Raji (cell line): ENCODE measurements around the gene TUBGCP4.

Experiments
- POLR2A ChIP-seq: IDR thresholded peaks from 2 replicates; pipeline ENCODE4 v1.6.1; 2011; ENCODE audit warnings: low read depth, low read length, control low read depth; ENCODE audit not compliant: insufficient read depth

TUBGCP4 gene

GRCh38 chr15:43376017-43376705 lies 5.3 kb downstream of the TUBGCP4 start:
- no peak for TF ChIP-seq POLR2A

- no peak for TF ChIP-seq POLR2A
Observed at GRCh38 chr15:43378601-43379000, 7.7 kb downstream of the TUBGCP4 start.

GRCh38 chr15:43382310-43382709 lies 11.4 kb downstream of the TUBGCP4 start:
- no peak for TF ChIP-seq POLR2A

DNA sequence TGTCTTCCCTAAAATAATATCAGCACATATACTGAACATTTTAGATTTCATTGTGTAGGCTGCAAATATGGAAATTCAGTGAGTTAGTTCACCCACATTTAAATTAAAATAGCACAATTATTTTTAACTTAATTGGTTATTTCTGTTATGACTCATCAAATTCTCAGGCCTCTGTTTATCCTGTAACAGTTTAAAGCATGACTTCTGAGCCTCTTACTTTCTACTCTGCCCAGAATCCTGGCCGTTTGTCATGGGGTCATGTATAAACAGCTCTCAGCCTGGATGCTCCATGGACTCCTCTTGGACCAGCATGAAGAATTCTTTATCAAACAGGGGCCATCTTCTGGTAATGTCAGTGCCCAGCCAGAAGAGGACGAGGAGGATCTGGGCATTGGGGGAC lies 12.2 kb downstream of the TUBGCP4 start:
- no peak for TF ChIP-seq POLR2A

DNA sequence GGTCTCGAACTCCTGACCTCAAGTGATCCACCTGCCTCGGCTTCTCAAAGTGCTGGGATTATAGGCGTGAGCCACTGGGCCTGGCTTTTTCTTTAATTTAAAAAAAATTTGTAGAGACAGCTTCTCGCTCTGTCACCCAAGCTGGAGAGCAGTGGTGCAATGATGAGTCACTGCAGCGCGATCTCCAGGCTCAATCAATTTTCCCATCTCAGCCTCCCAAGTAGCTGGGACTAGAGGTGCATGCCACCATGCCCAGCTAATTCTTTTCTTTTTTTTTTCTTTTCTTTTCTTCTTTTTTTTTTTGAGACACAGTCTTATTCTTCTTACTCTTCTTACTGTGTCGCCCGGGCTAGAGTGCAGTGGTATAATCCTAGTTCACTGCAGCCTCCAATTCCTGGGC lies 19.8 kb downstream of the TUBGCP4 start:
- TF ChIP-seq POLR2A = no peak

DNA sequence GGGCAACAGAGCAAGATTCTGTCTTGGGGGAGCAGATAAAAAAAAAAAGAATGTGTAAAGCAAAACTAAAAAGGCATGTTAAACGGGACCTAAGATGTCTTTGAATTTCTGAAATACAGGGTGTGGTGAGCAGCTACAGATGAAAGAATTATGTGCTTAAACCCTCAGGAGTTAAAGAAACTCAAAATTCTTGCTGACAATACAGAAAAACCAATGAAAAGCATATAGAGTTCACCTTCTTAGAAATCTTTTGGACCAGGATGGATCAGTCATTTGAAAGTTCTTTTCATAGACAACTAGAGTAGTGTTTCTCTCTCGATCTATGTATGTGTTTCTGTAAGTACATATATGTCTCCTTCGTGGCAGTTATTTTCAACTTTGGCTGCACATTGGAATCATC lies 31.4 kb downstream of the TUBGCP4 start:
- TF ChIP-seq POLR2A = no peak

GRCh38 chr15:43403616-43404015 lies 32.7 kb downstream of the TUBGCP4 start:
- no peak for TF ChIP-seq POLR2A

DNA sequence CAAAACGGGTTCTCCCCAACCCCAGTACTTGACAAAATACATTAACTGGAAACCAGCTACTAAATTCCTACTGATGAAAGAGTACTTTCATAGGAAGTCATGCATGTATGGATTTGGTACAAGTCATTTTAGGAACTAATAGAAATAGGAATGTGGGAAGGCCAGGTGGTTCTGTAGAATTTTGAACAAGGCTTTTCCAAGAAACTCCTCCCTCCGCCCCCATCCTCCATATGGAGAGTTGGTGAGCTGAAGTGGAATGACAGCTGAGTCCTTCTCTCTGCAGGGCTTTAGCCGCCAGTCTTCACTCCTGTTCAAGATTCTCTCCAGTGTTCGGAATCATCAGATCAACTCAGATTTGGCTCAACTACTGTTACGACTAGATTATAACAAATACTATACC lies 33.2 kb downstream of the TUBGCP4 start:
- no peak for TF ChIP-seq POLR2A

- TF ChIP-seq POLR2A = no peak
Observed at GRCh38 chr15:43406189-43406588, 35.3 kb downstream of the TUBGCP4 start.

GRCh38 chr15:43406808-43407207 lies 35.9 kb downstream of the TUBGCP4 start:
- no peak for TF ChIP-seq POLR2A

GRCh38 chr15:43408789-43409188 lies 37.9 kb downstream of the TUBGCP4 start:
- TF ChIP-seq POLR2A = no peak

- TF ChIP-seq POLR2A = no peak
Observed at GRCh38 chr15:43410572-43411214, 39.8 kb downstream of the TUBGCP4 start.

DNA sequence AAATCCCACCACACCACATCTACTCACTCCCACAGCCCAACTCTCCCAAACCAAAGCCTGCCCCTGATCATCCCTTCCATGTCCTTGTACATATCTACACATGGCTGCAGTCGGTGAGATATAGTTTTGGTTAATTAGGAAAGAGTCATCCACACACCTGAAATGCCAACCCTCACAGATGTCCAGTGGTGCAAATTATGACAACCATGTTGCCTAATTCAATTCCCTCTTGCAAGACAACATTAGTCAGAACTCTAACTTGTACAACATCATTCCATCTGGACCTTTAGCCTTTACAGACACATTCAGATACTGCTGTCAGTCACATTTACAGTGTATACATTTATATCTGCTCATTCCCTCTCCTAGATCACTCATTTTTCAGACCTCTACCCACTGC lies 41.2 kb downstream of the TUBGCP4 start:
- TF ChIP-seq POLR2A = no peak

- TF ChIP-seq POLR2A = no peak
Observed at GRCh38 chr15:43414196-43414595, 43.3 kb downstream of the TUBGCP4 start.

DNA sequence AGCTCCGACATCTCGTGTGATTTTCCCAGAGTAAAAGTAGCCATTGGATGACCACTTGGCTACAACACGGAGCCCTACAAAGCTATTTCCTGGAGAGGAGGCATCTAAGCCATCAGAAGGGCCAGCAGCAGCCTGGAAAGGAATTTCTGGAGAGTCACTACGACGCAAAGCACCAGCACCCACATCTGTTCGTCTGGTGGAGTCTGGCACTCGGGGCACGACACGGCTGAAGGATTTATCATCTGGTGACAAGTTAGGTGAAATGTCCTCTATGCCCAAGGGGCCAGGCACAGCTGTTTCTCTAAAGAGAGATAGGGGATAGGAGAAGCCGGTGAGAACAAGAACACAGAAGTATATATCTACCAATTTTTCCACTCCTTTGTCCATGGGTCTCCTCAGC lies 49.5 kb downstream of the TUBGCP4 start:
- no peak for TF ChIP-seq POLR2A

DNA sequence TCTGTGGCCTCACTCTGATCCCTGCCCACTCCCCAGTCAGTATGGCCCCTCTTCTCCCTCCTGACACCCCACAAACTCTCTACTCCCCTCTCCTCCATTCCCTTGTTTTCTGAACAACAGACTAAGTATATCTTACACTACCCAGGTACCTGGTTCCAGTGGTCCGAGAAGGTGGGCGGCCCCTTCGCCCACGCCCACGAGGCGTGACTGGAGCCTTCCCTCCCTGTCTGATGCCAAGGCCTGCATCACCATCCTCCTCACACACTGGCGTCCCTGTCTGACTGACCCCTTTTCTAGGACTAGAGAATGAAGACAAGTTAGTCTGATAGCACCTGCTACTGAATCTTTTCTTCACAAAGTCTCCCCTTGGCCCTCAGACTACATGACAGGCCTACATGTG lies 50.0 kb downstream of the TUBGCP4 start:
- no peak for TF ChIP-seq POLR2A

DNA sequence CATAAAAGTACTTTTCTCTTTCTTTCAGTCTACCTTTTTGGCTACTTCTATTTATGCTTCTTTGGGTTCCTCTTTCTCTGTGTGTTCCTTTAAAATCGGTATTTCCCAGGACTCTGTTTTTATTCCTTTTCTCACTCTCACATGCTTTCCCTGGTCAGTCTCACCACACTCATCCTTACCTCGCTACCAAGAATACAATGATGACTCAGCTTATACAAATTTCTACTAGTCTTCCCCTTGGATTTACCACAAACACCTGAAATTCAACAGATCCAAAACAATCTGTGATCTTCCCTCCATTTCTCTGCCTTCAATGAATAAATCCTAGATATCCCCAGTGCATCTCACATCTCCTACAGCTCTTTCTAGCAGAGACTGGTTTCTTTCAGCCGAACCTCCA lies 52.9 kb downstream of the TUBGCP4 start:
- TF ChIP-seq POLR2A = no peak
